Fibroblast of lung (primary cell): ENCODE data around the gene OR10H1. TPM values are rescaled to one million over a fixed set of nuclear protein-coding genes. Genes with fewer than 3 reads are reported as not detected.

Experiments
- DNase-seq, 2 donors: peaks; one replicate each; pipeline versions ENCODE4 v3.0.0 to v3.0.0-alpha.2; 2010; ENCODE audit warnings: low read depth in 2 of 2
- H2AFZ ChIP-seq: 2 replicates; pipeline ENCODE4 v1.5.1; 2012; ENCODE audit warnings: low read length, control low read depth, inconsistent platforms
- H3K27ac ChIP-seq: 2 replicates; pipeline ENCODE4 v1.5.1; 2011; ENCODE audit warnings: low read length, control low read depth; ENCODE audit not compliant: insufficient read depth
- H3K27me3 ChIP-seq: 2 replicates; pipeline ENCODE4 v1.5.1; 2011; ENCODE audit warnings: mild to moderate bottlenecking, low read length; ENCODE audit not compliant: control insufficient read depth, insufficient read depth
- H3K36me3 ChIP-seq: 2 replicates; pipeline ENCODE4 v1.5.1; 2011; ENCODE audit warnings: low read length; ENCODE audit not compliant: control insufficient read depth, insufficient read depth
- H3K4me1 ChIP-seq: 2 replicates; pipeline ENCODE4 v1.5.1; 2011; ENCODE audit warnings: low read length; ENCODE audit not compliant: control insufficient read depth, insufficient read depth; ENCODE audit errors: extremely low read depth
- H3K4me2 ChIP-seq: 2 replicates; pipeline ENCODE4 v1.5.1; 2011; ENCODE audit warnings: low read length, control low read depth; ENCODE audit not compliant: insufficient read depth; ENCODE audit errors: extremely low read depth
- H3K4me3 ChIP-seq, 4 experiments: fragments of 200-600 bp in 1 of 4; sonication (generic) in 1 of 4; replicated peaks in 1 of 4; 2 replicates each; pipeline ENCODE4 v1.5.1; 2011 to 2016; ENCODE audit warnings: low read length in 4 of 4, low read depth in 3 of 4, mild to moderate bottlenecking in 3 of 4, control low read depth in 2 of 4, inconsistent platforms in 1 of 4, mixed read lengths in 1 of 4; ENCODE audit not compliant: insufficient read depth in 1 of 4; ENCODE audit errors: control extremely low read depth in 1 of 4
- H3K79me2 ChIP-seq: 2 replicates; pipeline ENCODE4 v1.5.1; 2012; ENCODE audit warnings: mild to moderate bottlenecking, low read length, inconsistent platforms; ENCODE audit not compliant: control insufficient read depth, insufficient read depth
- H3K9ac ChIP-seq: 2 replicates; pipeline ENCODE4 v1.5.1; 2011; ENCODE audit warnings: mild to moderate bottlenecking, low read length, control low read depth; ENCODE audit not compliant: insufficient read depth
- H3K9me3 ChIP-seq: 2 replicates; pipeline ENCODE4 v1.5.1; 2012; ENCODE audit warnings: low read depth, low read length; ENCODE audit not compliant: control insufficient read depth, insufficient read depth
- H4K20me1 ChIP-seq: 2 replicates; pipeline ENCODE4 v1.5.1; 2011; ENCODE audit warnings: low read length; ENCODE audit not compliant: control insufficient read depth, insufficient read depth; ENCODE audit errors: extremely low read depth
- CTCF ChIP-seq, 2 donors: IDR thresholded peaks in 1 of 2; conservative IDR thresholded peaks in 1 of 2; 1 replicate in 1 of 2; 2 replicates in 1 of 2; pipeline ENCODE4 v1.5.1; 2011 to 2012; ENCODE audit warnings: low read length in 2 of 2, control low read depth in 1 of 2, inconsistent platforms in 1 of 2, low read depth in 1 of 2, mild to moderate bottlenecking in 1 of 2
- EZH2 ChIP-seq: IDR thresholded peaks from 2 replicates; pipeline ENCODE4 v1.5.1; 2012; ENCODE audit warnings: low read length, control low read depth, mild to moderate bottlenecking; ENCODE audit errors: missing control alignments
- polyA plus RNA-seq, 2 donors: library from polyadenylated mRNA; depleted of rRNA in 1 of 2; stranded (reverse) in 1 of 2; unstranded in 1 of 2; fragments of >200 nt; gene quantifications; 2 replicates each; pipeline ENCODE4 v1.2.1, GENCODE V29; 2011 to 2012; ENCODE audit warnings: missing spikeins in 1 of 2
- total RNA-seq: library from RNA; depleted of rRNA; stranded (reverse); fragments of >200 nt; gene quantifications from 2 replicates; pipeline ENCODE4 v1.2.1, GENCODE V29; 2014

Gene OR10H1
- total and polyA plus RNA-seq, 2 donors (not counting 1 experiment from before 2014, with no cell fraction given): not detected

GRCh38 chr19:15758379-15758778 is 57.1 kb downstream of the OR10H1 start:
- H3K4me2 ChIP-seq: no peak overlapping the region
- H3K79me2 ChIP-seq: no peaks in the 10 kb centered on the region
- H2AFZ ChIP-seq: no peak overlapping the region
- H3K9me3 ChIP-seq: no peaks in the 10 kb centered on the region
- no peak for DNase-seq
- TF ChIP-seq EZH2 (no peak), CTCF (conservative IDR thresholded peaks at IDR 0.05 in 1 of 2, IDR thresholded peaks at IDR 0.05 in 1 of 2; ENCODE audit: low read depth in 1 of 2, low read length in 2 of 2) (no peak)
- H3K27me3 ChIP-seq: no peaks in the 10 kb centered on the region
- H3K9ac ChIP-seq: no peak overlapping the region
- no peak overlapping the region for H3K4me3 ChIP-seq
- no peaks in the 10 kb centered on the region for H3K4me1 ChIP-seq
- no peak overlapping the region for H3K27ac ChIP-seq
- no peaks in the 10 kb centered on the region for H3K36me3 ChIP-seq
- H4K20me1 ChIP-seq: no peaks in the 10 kb centered on the region

Other genes starting within 250 kb of the OR10H1 start
- not detected in 2 replicates for gene CYP4F8, start 200.4 kb downstream of the OR10H1 start, total RNA-seq
- gene CYP4F8, start 200.4 kb downstream of the OR10H1 start, polyA plus RNA-seq: not detected in 2 replicates
- gene CYP4F3, start 174.8 kb downstream of the OR10H1 start, total RNA-seq: not detected in 2 replicates
- not detected in 2 replicates for gene CYP4F3, start 174.8 kb downstream of the OR10H1 start, polyA plus RNA-seq
- gene CYP4F12, start 142.6 kb downstream of the OR10H1 start, total RNA-seq: not detected in 2 replicates
- gene CYP4F12, start 142.6 kb downstream of the OR10H1 start, polyA plus RNA-seq: not detected in 2 replicates
- gene OR10H2, start 87.6 kb downstream of the OR10H1 start, total RNA-seq: not detected in 2 replicates
- gene OR10H2, start 87.6 kb downstream of the OR10H1 start, polyA plus RNA-seq: not detected in 2 replicates
- not detected in 2 replicates for gene OR10H3, start 77.7 kb downstream of the OR10H1 start, total RNA-seq
- not detected in 2 replicates for gene OR10H3, start 77.7 kb downstream of the OR10H1 start, polyA plus RNA-seq
- not detected in 2 replicates for gene OR10H5, start 28.0 kb downstream of the OR10H1 start, total RNA-seq
- gene OR10H5, start 28.0 kb downstream of the OR10H1 start, polyA plus RNA-seq: not detected in 2 replicates
- not detected in 2 replicates for gene CYP4F2, start 82.4 kb upstream of the OR10H1 start, total RNA-seq
- gene CYP4F2, start 82.4 kb upstream of the OR10H1 start, polyA plus RNA-seq: not detected in 2 replicates
- gene CYP4F11, start 118.9 kb upstream of the OR10H1 start, total RNA-seq: not detected in 2 replicates
- gene CYP4F11, start 118.9 kb upstream of the OR10H1 start, polyA plus RNA-seq: not detected in 2 replicates
- gene OR10H4, start 133.3 kb upstream of the OR10H1 start, total RNA-seq: not detected in 2 replicates
- not detected in 2 replicates for gene OR10H4, start 133.3 kb upstream of the OR10H1 start, polyA plus RNA-seq